HuH-7 (cell line): ENCODE measurements around the gene CTBP2.
A peak's percentile ranks its signal among the peaks of the same experiment; 100 is the strongest.

ENCODE experiments used
- DNase-seq: peaks from one replicate; pipeline ENCODE4 v3.0.0; 2011; ENCODE audit warnings: low spot score

CTBP2 gene

DNA sequence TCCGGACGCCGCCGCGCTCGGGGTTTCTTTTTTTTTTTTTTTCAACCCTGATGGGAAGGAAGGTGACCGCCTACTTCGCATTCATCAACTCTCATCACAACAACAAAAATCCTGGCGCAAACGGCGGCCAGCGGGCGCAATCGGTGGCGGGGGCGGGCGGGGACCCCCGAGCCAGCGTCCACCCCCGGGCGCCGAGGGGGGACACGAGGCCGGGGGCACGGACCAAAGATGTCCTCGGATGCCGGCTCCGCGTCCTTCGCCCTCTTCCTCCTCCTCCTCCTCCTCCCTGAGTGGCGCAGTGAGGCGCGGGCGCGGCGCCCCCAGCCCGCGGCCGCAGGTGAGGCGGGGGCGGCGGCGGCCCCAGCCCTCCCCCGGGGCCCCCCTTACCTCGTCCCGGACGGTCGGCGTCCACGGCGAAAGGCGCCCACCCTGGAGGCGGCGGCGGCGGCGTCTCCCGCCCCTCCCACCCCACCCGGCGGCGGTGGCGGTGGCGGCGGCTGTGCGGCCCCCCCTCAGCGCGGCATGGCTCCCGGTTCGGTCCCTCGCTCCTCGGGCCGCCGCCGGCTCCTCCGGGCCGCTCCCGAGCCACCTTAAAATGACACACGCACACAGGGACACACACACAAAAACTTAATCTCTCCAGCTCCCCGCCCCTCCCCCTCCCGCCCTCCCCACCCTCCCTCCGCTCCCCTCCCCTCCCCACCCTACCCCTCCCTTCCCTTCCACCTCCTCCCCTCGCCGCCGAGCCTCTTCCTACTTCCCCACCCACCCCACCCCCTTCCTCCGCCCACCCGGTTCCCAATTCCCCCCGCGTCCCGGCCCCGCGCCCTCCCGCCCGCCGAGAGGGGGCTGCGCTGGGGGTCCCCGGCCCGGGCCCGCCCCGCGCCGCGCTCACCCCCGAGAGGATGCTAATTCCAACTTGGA is at the start of gene CTBP2:
CTBP2 (minus strand) TSS at position 632 of the 924 bp plus-strand sequence.
- DNase-seq = peak; percentile 68

GRCh38 chr10:125209591-125210355 is 49.4 kb upstream of the CTBP2 start:
- no peak for DNase-seq

DNA sequence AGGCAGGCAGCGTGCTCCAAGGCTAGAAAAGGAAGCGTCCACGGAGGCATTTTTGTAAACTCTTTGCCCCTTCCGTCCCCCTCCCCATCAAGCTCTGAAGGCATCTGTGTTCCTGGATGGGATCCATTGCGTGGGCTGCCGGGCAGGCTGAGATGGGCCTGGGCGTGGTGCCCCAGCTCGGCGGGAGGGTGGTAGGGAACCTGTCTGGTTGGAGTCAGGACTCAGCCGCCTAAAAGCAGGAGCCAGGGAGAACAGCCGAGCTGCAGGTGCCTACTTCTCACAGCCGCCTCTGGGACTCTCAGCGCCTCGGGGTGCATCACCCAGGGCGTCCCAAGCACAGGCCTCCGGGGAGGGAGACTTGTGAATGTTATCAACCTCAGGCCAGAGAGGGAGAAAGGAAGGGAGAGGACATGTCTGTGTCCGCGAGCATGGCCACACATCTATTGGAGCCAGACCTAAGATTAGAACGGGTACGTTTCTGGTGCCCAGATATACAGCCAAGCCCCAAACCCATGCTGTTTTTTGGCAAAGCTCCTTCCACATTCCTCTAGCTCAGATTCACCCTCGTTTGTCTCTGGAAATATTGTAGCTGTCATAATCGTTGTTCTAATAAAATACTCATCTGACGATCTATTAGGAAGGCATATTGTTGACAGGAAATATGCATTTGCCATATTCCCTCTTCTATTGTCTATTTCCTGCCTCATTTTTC is 48.6 kb upstream of the CTBP2 start:
- DNase-seq = no peak

DNA sequence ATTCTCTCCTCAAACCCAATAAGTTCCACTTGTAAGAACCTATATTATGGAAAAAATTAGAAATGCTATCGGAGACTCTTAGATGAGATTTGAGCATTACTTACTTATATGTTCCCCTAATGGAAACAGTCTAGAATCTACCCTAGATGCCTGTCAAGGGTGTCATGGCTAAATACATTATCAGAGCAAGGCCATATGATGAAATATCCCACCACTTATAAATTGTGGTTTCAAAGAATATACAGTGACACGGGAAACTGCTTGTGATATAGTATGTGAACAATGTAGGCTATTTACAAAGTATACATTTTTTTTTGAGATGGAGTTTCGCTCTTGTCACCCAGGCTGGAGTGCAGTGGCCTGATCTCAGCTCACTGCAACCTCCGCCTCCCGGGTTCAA is 46.3 kb upstream of the CTBP2 start:
- DNase-seq = no peak

DNA sequence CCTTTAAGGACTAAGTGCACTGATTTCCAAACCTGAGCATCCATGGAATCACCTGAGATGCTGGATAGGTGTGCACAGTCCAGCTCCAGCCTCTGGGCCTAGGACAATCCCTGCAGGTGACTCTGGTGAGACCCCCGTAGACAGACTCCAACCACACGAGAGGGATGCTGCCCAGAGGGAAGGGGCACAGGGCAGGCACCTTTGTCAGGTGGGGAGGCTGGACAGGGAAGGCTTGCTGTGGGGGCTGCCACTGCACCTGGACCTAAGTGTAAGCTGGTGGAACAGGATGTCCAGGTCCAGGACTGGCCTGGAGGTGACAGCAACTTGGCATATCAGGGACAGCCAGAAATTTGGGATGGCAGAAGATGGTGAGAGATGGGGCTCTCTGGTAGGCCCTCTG is 45.1 kb upstream of the CTBP2 start:
- no peak for DNase-seq

GRCh38 chr10:125204400-125204799 is 44.0 kb upstream of the CTBP2 start:
- DNase-seq = no peak

DNA sequence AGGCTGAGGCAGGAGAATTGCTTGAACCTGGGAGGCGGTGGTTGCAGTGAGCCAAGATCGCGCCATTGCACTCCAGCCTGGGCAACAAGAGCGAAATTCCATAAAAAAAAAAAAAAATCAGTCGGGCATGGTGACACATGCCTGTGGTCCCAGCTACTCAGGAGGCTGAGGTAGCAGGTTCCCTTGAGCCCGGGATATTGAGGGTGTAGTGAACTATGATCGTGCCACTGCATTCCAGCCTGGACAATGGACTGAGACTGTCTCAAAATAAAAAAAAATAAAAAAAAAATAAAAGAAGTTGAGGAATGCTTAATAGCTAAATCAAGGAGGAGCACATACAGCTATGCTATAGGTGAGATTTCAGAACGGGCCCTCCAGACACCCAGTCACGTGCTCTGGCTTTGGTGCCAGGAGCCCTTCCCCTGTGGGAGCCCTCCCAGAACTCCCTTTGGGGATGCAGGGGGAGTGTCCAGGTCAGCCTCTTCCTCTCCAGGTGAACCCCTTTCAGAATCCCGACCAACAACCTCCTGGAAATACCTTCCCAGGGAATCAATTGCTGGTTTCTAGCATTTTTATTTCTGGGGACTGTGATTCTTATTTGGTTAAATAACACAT is 42.9 kb upstream of the CTBP2 start:
- DNase-seq = no peak

DNA sequence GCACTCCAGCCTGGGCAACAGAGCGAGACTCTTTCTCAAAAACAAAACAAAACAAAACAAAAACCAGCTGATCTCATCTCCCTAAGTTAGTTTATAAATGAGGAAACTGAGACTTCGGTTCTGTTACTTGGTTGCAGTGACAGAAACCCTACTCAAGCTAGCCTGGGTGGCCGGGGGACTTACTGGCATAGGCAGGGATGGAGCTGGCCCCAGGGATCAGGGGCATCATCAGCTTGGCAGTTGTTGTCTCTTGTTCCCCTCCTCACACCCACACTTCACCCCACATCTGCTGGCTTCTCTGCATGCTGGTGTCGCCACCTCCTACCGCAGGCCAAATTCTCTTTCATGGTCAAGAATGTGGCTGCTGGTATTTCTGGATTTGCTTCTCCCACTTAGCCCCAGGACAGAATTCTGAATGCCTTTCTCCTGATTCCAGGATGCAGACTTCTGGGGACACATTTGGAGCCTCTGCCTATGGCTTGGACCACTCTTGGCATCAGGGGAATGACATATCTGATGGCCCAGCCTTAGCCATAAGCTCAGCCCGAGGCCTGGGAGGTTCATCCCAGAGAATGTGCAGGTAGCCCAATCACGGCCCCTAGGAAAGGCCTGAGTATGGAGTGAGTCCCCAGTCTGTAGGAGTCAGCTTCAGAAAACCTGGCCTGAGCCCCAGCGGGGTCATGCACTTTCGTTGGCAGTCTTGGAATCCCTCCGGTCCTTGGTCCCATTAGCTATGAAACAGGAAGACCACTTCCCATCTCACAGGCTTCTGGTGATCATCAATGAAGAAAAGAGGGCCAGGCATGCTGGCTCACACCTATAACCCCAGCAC is 41.6 kb upstream of the CTBP2 start:
- no peak for DNase-seq

GRCh38 chr10:125201108-125201524 is 40.8 kb upstream of the CTBP2 start:
- no peak for DNase-seq

- DNase-seq = no peak
These were observed 40.0 kb upstream of the CTBP2 start for GRCh38 chr10:125200396-125200795.

DNA sequence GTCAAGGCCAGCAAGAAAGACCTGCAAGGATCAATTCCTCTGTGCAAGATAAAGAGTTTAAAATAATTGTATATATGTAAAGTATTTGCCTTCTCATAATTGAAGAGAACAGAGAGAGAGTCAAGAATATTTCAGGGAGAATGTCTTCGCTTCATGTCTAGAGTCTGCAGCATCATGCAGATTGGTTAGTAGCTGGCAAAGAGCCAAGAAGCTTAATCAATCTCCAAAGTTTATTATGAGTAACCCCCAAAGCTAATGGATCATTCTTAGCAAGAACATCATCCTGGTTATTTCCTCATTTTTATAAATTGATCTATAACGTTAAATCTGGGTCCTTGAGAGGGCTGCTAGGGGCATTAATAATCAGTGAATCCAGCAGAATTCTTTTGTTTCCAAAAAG is 38.9 kb upstream of the CTBP2 start:
- no peak for DNase-seq

DNA sequence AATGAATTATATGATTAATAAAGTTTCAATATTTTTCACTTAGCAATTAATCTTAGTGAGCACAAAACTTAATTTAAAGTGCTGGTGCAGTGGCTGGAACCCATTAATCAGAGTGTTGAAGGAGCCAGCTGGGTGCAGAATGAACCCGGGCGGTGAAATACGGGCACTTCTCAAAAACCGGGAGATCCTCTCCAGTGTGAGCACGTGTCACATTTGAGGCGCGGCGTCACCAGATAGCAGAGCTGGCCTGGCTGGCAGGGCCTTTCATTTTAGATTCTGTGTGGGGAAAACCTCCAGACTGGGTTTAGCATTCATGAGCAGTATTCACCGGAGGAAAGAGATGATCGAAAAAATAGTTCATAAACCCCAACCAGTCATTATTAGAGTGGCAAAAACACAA is 34.5 kb upstream of the CTBP2 start:
- no peak for DNase-seq

- DNase-seq = no peak
These were observed 33.0 kb upstream of the CTBP2 start for GRCh38 chr10:125193306-125193877.

GRCh38 chr10:125192620-125193019 is 32.3 kb upstream of the CTBP2 start:
- DNase-seq = no peak

- DNase-seq = no peak
These were observed 31.6 kb upstream of the CTBP2 start for GRCh38 chr10:125192005-125192404.

- no peak for DNase-seq
These were observed 30.6 kb upstream of the CTBP2 start for GRCh38 chr10:125190946-125191345.

DNA sequence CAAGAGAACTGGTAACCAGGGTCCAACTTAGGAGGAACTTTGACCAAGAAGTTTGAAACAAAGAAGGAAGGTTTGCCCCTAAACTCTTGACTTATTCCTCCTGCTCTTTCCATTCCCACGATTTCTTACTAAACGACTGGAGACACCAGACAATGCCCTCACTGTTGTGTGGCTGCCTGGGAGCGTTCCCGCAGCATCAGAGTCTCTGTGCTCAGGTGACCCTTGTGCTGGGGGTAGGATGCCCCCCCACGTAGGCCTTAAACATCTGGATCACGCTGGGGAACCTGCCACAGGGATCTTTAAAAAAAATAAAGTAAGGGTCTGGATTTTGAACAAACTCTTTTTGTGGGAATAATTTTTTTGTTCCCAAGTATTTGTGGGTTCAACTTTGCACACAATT is 30.1 kb upstream of the CTBP2 start:
- no peak for DNase-seq

DNA sequence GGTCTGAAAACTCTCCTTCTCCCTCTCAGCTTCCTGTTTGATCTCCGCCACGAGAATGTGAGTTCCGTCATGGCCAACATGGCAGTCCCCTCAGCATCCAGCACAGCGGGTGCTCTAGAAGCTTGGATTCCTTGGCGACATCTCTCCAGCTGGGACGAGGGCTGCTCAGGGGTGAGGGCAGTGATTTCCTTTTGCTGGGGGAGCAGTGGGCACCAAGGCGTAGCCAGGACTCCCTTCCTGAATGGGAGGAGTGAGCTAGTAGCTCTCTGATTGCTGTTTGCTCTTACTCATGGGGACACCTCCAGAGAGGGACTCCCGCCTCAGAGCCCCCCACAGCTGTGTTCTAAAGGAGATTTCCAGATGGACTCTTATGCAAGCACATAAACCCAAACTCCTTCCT is 28.8 kb upstream of the CTBP2 start:
- no peak for DNase-seq

GRCh38 chr10:125187238-125188194 is 27.2 kb upstream of the CTBP2 start:
- no peak for DNase-seq
